NOMO-1 (cell line): ENCODE measurements around the gene TFF1.

Source experiments
- DNase-seq, 2 experiments: peaks; one replicate each; lab custom pipeline; 2025; ENCODE audit not compliant: unreplicated experiment in 2 of 2; lab: John Stamatoyannopoulos, UW

The TFF1 gene

GRCh38 chr21:42321231-42321630 is 45.1 kb downstream of the TFF1 start:
- DNase-seq = no peak

DNA sequence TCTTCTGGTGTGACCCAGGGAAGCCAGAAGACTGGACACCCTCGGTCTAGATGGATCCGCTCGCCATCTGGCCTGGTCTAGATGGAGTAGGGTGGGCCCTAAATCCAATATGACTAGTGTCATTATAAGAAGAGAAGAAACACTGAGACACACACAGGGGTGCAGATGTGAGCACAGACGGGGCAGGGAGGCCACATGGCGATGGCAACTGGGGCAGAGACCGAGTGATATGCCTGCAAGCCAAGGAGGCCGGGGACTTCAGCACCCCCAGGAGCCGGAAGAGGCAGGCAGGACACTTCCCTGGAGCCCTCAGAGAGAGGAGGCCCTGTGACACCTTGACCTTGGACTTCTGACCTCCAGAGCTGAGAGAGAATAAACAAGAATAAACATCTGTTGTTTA is 45.5 kb downstream of the TFF1 start:
- no peak for DNase-seq

GRCh38 chr21:42319851-42320572 is 46.3 kb downstream of the TFF1 start:
- no peak for DNase-seq

DNA sequence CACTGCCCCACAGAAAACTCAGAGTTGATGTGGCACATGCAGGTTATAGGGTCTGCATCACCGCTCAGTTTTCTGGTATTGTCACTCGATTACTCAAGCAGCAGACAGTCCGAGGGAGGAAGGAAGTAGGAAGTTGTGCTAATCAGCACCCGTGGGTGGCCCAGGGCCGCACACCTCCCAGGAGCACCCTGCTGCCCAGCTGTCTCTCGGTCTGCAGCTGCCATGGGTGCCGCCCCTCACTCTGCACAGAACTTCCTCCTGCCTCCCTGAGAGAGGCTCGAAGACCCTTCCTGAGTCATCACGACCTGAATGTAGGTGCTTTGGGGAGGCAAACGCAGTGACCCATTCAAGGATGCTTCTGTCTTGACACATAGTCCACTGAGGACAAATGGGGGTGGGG is 47.0 kb downstream of the TFF1 start:
- DNase-seq = peak in 1 of 2 experiments; percentile 16

DNA sequence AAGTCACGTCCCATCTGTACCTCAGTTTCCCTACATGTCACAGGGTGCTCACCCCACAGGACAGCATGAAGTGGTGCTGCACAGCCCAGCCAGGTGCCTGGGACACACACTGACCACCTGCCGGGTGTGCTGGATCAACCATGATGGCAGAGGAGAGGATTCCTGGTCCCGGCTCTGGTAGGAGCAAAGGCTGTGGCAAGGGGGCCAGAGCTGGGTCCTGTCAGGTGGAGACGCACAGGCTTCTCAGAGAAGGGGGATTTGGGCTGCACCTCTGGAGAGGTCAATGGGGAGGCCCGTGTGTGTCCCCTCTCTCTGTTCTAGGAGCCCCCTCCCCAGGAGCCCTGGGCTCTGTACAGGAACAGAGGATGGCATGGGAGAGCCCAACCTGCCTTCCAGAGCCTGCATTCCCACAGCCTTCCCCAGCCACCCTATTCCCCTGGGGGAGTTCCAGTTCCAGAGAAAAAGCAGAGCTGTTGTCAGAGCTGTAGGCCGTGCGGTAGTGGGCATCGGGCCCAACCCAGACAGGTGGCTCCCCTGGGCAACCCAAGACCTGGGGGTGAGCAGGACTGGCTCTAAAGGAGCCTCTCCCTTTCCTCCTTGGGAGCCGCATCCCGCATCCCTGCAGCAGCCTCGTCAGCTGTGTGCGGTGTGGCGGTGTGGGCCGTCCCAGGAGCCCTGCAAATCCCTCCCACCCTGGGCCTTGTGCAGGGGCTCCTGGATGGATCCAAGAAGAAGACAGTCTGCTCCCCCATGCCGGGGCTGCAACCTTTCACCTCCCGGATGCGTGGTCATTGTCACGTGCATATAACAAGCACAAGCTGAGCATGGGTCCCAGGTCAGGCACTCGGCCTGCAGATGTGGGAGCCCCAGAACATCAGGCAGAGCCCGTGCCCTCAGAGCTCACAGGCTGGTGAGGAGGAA is 48.2 kb downstream of the TFF1 start:
- no peak for DNase-seq

DNA sequence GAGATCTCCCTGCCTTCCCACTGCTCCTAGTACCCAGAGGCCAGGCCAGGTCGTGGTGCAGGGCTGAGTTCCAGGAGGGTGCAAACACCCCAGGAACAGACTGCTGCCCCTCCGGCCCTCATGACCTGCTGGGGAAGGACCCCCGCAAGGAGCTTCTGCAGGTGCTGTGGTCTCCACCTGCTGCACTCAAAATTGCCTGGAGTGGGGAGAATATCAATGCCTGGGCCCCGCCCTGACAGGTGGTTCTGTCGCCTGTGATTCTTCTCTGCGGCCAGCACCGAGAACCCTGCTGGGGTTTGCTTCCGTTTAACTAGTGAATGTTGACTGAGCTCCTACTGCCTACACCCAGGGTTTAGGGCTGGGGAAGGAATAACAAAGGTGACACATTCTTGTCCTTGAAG is 49.0 kb downstream of the TFF1 start:
- no peak for DNase-seq

DNA sequence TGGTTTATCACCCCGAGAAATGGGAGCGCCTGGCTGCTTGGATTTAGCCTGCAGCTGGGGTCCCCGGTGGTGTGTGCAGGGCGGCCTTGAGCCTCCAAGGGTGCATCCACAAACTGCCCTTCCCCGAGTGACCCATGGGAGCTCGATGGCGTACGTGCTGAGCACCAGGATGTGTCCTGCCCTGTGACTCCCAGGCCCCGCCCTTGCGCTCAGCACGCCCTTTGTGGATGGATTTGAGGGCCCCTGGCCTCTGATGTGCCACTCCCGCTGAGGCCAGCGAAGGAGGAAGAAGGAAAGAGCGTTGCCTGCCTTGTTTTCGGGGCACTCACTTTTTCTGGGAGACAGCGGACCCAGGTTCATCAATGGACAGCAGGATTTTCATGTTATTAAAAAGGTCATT is 49.4 kb downstream of the TFF1 start:
- no peak for DNase-seq

DNA sequence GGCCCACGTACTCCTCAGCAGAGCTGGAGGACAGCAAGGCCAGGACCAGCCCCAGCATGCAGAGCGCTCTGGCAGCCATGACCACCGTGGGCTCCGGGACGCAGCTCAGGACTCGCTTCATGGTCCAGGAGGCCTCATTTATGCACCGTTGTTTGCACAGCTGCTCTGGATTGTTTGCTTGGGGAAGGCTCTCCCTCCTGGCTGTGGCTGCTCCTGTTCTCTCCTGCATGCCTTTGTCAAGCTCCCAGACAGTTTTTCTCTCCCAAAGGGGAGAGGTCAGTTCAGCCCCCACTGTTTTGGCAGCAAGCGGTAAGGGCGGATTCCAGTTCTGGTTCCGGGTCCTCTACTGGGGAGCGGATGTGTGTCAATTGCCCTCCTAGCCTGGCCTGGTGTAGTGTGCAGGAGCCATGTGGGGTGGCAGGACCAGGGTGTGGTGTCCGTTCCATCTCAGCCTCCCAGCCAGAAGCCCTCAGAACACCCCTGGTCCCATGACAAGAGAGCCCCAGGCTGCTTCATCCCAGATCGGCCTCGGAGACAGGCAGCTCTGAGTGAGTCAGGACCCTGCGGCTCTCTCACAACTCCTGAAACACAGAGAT is 50.9 kb downstream of the TFF1 start, which contains the start of gene TFF3:
TFF3 (minus strand) TSS at position 114 of the 596 bp plus-strand sequence; CDS start at position 79, 35 bp downstream.
- no peak for DNase-seq

DNA sequence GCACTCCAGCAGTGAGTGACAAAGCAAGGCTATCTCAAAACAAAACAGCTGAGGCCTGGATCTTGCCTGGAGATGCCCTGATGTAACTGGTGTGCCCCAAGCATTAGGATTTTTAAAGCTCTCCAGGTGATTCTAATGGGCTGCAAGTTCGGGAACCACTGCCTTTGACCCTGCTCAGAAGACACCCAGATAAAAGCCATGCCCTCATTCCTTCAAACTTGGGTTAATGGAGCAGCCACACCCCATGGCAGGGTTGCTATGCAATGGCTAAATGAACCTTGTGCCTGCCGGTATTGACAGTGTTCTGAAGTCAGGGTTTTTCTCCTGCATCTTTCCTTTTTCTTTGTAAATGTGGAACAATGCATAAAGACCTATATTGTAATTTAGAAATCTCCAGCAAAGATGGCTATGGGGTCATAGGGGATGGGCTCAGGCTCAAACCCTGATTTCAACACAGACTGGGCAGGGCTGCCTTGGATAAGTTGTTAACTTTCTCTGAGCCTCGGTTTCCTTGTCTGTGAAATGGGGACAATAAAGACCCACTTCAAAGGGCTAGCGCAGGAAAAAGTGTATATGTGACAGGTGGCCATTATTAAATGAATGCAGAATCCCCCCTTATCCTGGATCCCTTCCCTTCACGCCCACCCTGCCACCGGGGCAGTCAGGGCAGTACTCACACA is 51.6 kb downstream of the TFF1 start:
- DNase-seq = no peak

DNA sequence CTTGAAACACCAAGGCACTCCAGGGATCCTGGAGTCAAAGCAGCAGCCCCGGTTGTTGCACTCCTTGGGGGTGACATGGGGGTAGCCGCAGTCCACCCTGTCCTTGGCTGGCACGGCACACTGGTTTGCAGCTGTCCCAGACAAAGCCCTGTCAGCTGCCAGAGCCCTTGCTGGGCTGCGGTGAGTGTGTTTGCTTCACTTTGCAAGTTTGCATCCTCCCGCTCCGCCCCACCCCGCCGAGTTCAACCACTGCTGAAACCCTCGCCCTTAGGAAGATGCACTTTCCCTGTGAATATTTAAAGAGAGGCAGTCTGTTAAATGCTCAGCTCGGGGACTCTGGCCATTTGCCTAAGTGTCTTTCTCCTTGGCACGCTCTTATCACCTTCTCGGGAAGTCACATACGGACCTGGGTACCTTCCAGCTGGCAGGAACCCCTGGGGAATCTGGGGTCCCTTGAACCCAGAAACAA is 52.8 kb downstream of the TFF1 start:
- no peak for DNase-seq

- DNase-seq = no peak
Measured at GRCh38 chr21:42312626-42313104, 53.7 kb downstream of the TFF1 start.
